Measurements from ENCODE around the gene RNF166. TPM values are rescaled to one million over a fixed set of nuclear protein-coding genes. Genes with fewer than 3 reads are reported as not detected.

RNF166 gene
- total RNA-seq, 1 experiment from 2014 or later: 9.6 TPM

DNA sequence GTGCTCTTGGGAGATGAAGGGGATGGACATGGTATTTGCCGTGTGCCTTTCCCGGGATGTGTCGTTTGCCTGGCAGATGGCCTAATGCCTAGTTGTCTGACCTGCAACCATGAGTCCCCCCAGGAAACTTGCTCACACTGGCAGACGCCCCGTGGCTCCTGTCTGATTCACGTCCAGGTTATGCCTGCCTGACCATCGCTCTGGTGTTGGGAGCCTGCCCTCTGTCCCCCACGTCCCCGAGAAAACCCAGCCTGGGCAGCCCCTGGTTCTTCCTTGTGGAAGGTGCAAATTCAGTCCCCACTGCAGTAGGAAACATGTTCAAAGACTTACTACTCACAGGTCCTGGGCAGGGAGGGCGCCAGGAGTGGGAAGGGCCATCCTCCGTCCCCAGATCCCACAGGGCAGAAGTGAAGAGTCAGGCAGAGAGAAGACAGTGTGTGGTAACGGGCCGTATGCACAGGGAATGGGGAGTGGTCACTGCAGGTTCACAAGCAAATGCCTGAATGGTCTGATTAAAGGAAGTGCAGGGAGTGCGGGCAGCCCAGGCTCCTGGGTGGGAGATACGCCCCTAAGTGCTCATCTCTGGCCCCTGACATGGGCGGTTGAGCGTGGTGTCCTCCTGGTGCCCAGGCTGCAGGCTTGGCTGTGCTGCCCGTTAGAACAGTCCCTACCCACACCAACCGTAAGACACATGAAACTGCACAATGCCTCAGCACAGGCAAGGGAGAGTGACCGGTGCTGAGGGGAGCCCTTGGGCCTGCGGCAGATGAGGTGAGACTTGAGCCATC, 15.7 kb downstream of the RNF166 start:
- DNase-seq (ENCODE audit: low read depth, low spot score): no peak
- in situ Hi-C loops (cut with HindIII; ENCODE audit: low pct_unique_long_range_greater_than_20kb, low sequenced_read_pairs): no loop called here

DNA sequence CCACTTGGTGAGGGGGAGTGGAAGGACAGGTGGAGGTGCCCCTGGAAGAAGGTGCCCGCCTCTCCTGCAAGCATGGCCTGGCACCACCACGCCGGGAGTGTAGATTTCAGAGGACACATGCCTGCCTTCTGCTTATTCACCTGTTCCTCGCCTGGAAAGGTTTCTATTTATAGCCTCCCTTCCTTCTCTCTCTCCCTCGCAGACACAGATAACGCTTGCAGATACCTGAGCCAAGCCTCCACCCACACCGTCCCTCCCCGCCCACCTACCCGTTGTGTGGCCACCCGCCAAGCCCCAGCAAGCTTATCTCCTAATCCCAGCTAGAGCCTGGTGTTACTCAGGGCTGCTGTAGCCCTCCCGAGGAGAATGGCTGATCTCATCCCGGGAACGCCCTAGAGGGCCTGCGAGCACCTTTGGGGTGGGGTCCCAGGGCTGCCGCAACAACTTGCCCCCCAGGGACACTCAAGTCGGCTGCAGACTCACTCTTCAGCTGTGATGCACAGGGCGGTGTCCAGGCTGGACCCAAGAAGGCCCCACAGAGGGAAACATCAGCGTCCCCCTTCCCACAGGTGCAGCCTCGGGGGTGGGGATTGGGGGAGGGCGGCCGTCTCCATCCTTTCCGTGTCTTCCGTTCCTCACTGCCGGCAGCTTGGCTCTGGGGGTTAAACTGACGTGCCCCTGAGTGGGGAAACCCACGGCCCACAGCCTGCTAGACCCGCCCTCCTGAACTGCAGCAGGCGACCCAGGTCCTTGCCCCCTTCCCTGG, 18.0 kb downstream of the RNF166 start:
- in situ Hi-C loops (cut with HindIII; ENCODE audit: low pct_unique_long_range_greater_than_20kb, low sequenced_read_pairs): no loop called here
- no peak for DNase-seq (ENCODE audit: low read depth, low spot score)

DNA sequence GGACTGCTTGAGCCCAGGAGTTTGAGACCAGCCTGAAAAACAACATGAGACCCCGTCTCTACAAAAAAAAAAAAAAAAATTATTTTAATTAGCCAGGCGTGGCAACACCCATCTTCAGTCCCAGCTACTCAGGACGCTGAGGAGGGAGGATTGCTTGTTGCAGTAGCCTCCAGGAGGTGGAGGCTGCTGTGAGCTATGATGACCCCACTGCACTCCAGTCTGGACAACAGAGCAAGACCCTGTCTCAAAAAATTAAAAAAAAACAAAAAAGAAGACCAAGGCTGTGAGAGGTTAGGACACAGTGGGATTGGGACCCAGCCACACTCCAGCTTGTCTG, 18.6 kb downstream of the RNF166 start:
- in situ Hi-C loops (cut with HindIII; ENCODE audit: low pct_unique_long_range_greater_than_20kb, low sequenced_read_pairs): no loop called here
- DNase-seq (ENCODE audit: low read depth, low spot score): no peak

DNA sequence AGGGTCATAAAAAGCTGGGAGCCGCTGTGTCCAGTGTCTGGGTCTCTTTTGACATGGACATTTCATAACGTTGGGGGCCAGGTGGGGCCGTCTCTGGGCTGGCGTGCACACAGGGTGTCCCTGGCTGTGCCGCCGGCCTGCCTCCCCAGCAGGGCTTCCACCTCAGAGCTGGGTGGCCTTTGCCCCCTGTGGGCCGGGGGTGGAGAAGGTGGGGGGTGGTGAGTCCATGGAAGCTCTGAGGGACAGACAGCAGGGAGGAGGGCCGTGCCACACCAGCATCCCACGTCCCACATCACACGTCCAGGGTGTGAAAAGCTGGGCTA, 19.0 kb downstream of the RNF166 start:
- DNase-seq (ENCODE audit: low read depth, low spot score): no peak
- in situ Hi-C loops (cut with HindIII; ENCODE audit: low pct_unique_long_range_greater_than_20kb, low sequenced_read_pairs): no loop called here

DNA sequence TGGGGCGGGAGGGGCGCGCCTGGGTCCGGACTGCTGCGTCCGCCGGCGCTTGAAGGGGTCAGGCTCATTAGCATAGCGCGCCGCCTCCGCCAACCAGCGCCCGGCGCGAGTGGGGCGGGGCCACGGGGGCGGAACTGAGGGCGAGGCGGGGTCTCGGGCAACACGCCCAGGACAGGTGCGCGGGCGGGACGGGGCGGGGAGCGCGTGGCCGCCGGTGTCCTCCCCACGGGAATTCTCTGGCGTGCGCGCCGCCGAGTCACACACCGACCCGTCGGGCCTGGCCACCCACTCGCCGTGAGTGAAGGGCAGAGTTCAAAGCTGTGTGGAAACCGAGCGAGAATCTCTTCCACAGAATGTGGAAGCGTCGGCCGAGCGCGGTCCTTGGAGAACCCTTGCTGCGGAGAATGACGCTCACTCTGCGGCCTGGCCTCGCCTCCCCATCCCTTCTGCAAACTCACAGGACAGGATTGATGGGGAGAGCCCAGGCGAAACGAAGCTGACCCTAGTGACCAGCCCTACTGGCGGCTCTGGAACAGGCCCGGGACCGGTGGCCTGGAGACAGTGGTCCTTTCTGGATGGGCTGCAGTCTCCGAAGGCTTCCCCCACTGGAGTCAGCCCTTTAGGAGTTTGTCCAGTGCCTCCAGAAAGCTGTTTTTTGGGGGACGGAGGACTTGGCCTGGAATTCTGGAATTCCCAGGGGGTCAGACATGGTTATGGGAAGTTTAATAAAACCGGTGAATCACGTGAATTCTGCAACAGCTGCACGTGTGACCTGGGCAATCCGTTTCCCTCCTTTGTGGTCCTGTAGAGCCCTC, 19.6 kb downstream of the RNF166 start, which contains the start of gene SNAI3:
Gene SNAI3, minus strand, starts transcription at position 69 of the 815 bp plus-strand sequence. CDS start 101 bp downstream, outside the sequence.
- in situ Hi-C loops (cut with HindIII; ENCODE audit: low pct_unique_long_range_greater_than_20kb, low sequenced_read_pairs): no loop called here

DNA sequence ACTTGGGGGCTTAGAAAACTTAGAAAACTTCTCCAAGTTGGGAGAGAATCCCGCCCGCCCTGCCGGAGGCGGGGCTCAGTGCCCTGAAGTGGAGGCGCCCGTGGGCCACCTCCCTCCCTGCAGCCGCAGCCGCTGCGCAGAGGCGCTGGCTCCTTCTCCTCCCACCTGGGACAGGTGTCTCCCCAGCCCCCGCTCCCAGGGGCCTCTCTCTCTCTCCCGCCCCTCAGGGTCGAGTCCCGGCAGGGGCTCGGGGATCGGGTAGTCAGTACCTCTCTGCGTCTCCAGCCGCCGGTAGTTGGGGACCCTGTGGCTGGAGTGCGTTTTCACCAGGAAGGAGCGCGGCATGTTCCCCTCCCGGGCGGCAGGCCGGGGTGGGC, 20.2 kb downstream of the RNF166 start:
- in situ Hi-C loops (cut with HindIII; ENCODE audit: low pct_unique_long_range_greater_than_20kb, low sequenced_read_pairs): no loop called here
- DNase-seq (ENCODE audit: low read depth, low spot score): no peak

More for the DNA sequence above, 19.6 kb downstream of the RNF166 start, which contains the start of gene SNAI3:
- peak; percentile 60 for DNase-seq (ENCODE audit: low read depth, low spot score)

DNA sequence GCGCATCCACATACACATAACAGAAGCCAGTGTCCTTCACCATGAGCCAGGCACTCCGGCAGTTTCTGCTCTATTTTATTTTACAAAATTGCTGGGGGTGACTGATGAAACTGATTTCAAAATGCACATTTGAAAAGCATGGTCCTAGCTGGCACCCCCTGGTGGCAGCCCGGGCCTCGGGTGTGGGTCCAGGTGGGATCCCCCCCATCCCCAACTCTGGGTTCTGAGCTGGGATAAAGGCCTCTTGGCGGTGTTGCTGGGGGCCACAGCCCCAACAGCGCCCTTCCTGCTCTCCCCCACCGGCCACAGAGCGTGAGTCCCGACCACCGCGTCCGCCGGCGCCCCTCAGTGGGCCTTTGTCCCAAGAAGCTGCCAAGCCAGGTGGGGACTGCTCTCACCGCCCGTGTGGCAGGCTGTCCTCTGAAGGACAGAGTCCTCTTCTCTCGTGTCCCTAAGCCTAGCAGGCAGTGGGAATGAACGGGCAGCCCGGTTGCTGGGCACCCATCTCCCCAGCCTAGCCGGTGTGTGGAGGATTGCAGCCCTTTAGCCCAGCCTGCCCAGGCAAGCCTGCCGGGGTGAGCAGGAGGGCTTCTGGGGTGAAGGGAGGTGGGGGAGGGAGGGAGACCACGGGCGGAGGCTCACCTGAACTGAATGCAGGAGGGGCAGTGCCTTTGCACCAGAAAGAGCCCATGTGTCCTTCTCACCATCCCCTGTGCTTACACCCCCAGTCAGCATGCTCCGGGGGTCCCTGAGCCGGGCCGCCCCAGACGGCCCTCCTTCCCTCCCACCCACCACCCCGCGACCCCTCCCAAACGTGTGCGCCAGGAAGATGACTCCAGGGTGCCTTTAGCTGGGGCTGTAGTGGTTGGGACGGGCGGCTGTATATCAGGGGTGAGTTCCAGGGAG, 20.8 kb downstream of the RNF166 start:
- no peak for DNase-seq (ENCODE audit: low read depth, low spot score)
- in situ Hi-C loops (cut with HindIII; ENCODE audit: low pct_unique_long_range_greater_than_20kb, low sequenced_read_pairs): no loop called here

DNA sequence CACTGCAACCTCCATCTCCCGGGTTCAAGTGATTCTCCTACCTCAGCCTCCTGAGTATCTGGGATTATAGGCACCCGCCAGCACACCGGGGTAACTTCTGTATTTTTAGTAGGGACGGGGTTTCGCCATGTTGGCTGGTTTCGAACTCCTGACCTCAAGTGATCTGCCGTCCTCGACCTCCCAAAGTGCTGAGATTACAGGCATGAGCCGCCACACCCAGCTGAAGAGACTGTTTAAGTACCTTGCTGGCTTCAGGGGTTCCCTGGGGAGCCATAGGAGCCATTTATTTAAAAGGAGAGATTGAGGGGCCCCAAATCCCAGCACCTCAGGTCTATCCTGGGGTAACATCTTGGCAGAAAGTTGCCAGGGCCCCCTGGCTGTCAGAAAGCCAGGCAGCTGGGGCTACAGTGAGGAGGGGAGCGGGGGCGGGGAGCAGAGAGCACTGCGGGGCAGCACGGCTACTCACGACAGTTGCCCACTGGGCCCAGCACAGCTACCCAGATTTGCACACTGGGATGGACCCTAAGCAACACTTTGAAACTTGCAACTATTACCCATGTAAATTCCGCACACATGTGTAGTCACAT, 21.5 kb downstream of the RNF166 start:
- no peak for DNase-seq (ENCODE audit: low read depth, low spot score)
- in situ Hi-C loops (cut with HindIII; ENCODE audit: low pct_unique_long_range_greater_than_20kb, low sequenced_read_pairs): no loop called here

DNA sequence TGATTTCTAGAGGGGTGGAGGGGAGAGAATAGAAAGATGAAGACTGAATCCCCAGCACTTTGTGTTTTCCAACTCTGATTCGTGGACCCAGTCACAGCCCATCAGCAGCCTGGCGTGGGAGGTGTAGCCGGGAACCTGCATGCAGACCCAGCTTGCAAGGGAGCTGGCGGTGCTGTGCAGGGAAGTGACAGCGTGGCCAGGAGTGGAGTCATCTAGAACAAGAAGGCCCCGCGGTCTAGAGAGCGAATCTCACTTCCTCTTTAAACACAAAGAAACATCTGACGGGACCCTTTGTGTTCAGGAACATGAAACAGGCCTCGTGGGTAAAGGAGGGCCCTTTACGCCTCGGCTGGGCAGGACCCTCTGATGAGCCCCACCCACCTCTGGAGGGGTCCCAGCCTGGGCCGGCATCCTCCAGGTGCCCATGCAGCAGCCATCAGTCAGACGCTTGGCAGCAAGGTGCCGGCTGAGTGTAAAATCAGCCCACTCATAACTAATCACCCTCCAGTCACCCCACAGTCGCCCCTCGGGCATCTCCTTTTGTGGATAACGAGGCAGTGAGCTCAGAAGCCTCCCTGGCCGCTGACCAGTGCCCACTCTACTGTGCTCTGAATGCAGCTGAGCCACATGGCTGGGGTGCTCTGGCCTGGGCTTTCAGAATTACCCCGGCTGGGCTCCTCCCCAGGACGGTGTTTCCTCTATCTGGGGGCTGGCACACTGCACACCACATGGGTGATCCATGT, 24.3 kb downstream of the RNF166 start:
- DNase-seq (ENCODE audit: low read depth, low spot score): no peak
- in situ Hi-C loops (cut with HindIII; ENCODE audit: low pct_unique_long_range_greater_than_20kb, low sequenced_read_pairs): no loop called here

DNA sequence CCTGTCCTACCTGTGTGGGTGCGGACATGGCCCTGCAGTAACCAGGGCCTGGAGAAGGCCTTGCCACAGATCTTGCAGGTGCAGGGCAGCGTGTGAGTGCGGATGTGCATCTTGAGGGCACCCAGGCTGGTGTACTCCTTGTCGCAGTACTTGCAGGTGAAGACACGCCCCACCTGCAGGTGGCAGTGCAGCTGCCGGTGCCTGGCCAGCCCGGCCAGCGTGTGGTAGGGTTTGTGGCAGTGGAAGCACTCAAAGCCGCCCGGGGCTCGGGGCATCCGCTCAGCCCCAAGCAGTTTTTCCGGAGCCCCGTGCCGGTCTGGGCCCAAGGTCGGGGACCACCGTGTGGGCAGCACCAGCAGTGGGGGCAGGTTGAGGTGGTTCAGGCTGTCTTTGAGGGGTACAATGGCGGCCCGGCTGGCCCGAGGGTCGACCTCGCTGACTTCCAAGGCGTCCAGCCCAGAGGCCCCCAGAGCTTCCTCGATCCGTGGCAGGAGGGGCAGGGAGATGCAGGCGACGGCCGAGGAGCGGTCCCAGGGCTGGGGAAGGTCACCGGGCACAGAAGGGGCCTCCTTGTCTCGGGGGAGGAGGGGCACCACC, 25.0 kb downstream of the RNF166 start:
- DNase-seq (ENCODE audit: low read depth, low spot score): no peak
- in situ Hi-C loops (cut with HindIII; ENCODE audit: low pct_unique_long_range_greater_than_20kb, low sequenced_read_pairs): no loop called here

DNA sequence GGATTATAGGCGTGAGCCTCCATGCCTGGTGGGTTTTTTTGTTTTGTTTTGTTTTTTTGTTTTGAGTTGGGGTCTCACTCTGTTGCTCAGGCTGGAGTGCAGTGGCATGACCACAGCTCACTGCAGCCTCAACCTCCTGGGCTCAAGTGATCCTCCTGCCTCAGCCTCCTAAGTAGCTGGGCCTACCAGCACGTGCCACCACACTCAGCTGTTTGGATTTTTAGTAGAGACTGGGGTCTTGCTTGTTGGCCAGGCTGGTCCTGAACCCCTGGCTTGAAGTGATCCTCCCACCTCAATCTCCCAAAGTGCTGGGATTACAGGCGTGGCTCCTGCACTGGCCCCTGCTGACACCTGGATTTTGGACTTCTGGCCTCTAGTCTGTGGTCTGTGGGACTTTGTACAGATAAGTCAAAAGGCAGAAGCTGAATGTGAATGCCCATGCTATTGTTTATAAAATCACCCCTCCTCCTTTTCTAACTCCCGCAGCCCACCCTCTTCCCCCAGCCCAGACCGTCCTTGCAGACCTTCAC, 25.6 kb downstream of the RNF166 start:
- in situ Hi-C loops (cut with HindIII; ENCODE audit: low pct_unique_long_range_greater_than_20kb, low sequenced_read_pairs): no loop called here
- DNase-seq (ENCODE audit: low read depth, low spot score): no peak

DNA sequence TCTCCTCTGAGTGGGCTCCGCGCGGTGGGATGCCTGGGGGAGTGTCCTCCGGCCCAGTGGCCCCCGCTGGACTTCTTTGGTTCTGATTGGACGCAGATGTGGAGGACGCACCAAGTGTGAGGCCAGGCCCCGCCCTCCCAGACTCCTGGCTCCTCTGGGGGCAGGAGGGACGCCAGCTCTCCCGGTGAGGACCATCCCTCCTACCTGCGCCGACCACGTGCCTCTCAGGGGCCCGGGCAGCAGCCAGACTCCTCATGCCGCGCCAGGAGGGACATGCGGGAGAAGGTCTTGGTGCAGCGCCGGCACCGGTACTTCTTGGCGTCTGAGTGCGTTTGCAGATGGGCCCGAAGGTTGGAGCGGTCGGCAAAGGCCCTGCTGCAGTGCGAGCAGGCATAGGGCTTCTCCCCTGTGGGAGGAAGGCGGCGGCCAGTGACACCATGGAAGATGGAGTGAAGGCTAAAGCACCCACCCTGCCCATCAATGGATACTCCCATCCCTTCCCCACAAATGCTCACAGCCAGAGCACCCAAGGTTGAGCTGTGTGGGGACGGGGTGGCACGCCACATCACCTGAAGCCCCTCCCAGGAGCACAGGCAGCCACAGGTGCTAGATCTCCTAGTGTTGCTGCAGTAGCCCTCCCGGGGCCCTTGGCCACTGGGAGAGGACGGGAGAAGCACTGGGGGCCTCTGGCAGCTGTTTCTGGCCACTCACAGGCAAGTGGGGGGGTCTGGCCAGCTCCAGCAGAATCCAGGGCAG, 27.8 kb downstream of the RNF166 start:
- no peak for DNase-seq (ENCODE audit: low read depth, low spot score)
- in situ Hi-C loops (cut with HindIII; ENCODE audit: low pct_unique_long_range_greater_than_20kb, low sequenced_read_pairs): no loop called here

DNA sequence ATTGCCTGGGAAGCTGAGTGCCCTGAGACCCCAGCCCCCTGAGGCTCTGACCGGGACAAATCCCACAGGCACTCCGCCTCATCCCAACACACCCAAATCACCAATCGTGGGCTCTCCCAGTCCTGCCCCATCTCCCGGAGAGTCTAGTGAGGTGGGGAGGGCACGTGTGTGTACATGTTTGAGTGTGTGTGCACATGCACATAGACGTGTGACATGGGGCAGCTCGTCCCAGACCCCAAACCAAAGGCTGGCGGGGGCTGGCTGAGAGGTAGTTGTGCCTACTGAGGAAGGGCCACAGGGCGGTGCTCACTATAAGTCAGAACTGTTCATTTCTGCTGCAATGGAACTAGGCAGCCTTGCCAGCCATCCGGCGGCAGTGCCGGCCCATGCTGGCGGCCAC, 28.5 kb downstream of the RNF166 start:
- in situ Hi-C loops (cut with HindIII; ENCODE audit: low pct_unique_long_range_greater_than_20kb, low sequenced_read_pairs): no loop called here
- no peak for DNase-seq (ENCODE audit: low read depth, low spot score)

DNA sequence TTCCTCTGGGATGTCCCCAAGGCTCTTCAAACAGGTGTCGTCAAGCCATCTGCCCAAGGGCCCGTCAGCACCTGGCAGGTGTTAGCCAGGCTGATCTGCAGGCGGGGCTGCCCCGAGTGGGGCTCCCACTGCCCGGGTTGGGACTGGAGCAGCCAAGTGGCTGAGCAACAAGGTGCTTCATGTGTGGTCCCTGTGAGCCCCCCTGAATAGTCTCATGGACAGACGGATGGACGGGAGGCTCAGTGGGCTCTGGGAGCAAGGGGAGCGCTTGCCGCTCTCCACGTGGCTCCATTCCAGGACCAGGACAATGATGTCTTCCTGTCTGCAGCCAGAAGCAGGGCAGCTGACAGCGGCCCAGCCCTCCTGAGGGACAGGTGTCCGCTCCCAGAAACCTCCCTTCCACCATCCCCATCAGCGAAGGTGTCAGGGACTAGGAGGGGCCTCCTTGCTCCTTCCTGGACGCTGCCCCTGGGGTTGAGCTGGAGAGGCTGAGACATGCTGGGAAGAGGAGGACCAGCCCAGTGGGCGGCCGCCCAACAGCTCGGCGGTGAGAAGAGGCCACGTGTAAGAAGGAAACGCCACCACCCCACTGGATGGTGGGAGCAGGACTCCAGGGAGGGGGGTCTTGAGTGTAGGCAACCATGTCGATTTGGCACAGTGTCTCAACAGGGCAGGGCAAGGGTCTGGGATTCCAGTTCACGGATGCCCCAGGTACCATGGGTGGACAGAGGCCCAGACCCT, 29.5 kb downstream of the RNF166 start:
- no peak for DNase-seq (ENCODE audit: low read depth, low spot score)
- in situ Hi-C loops (cut with HindIII; ENCODE audit: low pct_unique_long_range_greater_than_20kb, low sequenced_read_pairs): no loop called here

All from SK-MEL-5 (cell line).